ENCODE data around the gene PHYKPL.

DNA sequence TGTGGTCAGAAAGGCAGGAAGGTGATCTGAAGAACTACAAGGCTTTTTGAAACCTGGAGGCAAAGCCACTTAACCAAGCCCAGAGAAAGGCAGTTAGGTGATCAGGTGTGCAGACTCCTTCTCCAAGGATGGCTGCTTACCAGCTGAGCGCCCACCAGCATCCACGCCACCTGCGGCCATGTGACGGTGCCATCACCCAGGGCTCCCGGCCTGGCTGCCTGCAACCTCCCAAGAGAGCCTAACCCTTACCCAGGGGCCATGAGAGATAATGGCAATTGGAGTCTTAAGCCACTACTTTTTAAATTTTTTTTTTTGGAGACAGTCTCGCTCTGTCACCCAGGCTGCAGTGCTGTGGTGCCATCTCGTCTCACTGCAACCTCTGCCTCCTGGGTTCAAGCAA, 33.1 kb upstream of the PHYKPL start:
- TF ChIP-seq, protein P1, sequence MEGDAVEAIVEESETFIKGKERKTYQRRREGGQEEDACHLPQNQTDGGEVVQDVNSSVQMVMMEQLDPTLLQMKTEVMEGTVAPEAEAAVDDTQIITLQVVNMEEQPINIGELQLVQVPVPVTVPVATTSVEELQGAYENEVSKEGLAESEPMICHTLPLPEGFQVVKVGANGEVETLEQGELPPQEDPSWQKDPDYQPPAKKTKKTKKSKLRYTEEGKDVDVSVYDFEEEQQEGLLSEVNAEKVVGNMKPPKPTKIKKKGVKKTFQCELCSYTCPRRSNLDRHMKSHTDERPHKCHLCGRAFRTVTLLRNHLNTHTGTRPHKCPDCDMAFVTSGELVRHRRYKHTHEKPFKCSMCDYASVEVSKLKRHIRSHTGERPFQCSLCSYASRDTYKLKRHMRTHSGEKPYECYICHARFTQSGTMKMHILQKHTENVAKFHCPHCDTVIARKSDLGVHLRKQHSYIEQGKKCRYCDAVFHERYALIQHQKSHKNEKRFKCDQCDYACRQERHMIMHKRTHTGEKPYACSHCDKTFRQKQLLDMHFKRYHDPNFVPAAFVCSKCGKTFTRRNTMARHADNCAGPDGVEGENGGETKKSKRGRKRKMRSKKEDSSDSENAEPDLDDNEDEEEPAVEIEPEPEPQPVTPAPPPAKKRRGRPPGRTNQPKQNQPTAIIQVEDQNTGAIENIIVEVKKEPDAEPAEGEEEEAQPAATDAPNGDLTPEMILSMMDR (IDR thresholded peaks at IDR 0.05) = no peak
- no peak for TF ChIP-seq POLR2A (IDR thresholded peaks at IDR 0.05)
